NB4 (cell line): ENCODE data around the gene BICD1.

ENCODE experiments used
- CTCF ChIP-seq: IDR thresholded peaks from one replicate; pipeline ENCODE4 v1.5.1; 2012; ENCODE audit warnings: low read depth, low read length
- POLR2A ChIP-seq: IDR thresholded peaks from 2 replicates; pipeline ENCODE4 v1.6.1; 2011; ENCODE audit warnings: mild to moderate bottlenecking; ENCODE audit not compliant: insufficient read length; ENCODE audit errors: extremely low read depth
- TF ChIP-seq, protein P1 (sequence below): IDR thresholded peaks from 2 replicates; pipeline ENCODE4 v1.6.1; 2011; ENCODE audit warnings: low read depth, low read length

- TF ChIP-seq POLR2A (no peak), CTCF (no peak)
- TF ChIP-seq, protein P1, sequence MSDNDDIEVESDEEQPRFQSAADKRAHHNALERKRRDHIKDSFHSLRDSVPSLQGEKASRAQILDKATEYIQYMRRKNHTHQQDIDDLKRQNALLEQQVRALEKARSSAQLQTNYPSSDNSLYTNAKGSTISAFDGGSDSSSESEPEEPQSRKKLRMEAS: no peak
Measured at GRCh38 chr12:32402170-32402569, 295.5 kb downstream of the BICD1 start.
